Measurements from ENCODE around the gene CDH4.

GRCh38 chr20:61728786-61729770 lies 477.0 kb downstream of the CDH4 start:
- no peak for TF ChIP-seq CTCF (IDR thresholded peaks at IDR 0.05)
- no peak for TF ChIP-seq POLR2AphosphoS5 (IDR thresholded peaks at IDR 0.05)
- TF ChIP-seq EP300 (IDR thresholded peaks at IDR 0.05), result no peak

All from sigmoid colon (tissue), 4 donors.